HG03196 (cell line): ENCODE measurements around the gene CPEB4.
A peak's percentile ranks its signal among the peaks of the same experiment; 100 is the strongest.

Experiments
- ATAC-seq: cut with Tn5 transposase; IDR thresholded peaks from one replicate; pipeline ENCODE4 v1.9.1; 2021; ENCODE audit not compliant: unreplicated experiment

The CPEB4 gene

GRCh38 chr5:173887610-173888472, at the start of gene CPEB4:
TSS of gene CPEB4 (plus strand) at chr5:173888349. CDS start at chr5:173889734, 1,385 bp downstream.
- ATAC-seq: peak; percentile 96

- ATAC-seq: no peak
These were observed 48.9 kb upstream of the CPEB4 start for GRCh38 chr5:173839117-173839713.

GRCh38 chr5:173840111-173840983, 47.8 kb upstream of the CPEB4 start:
- ATAC-seq: no peak

GRCh38 chr5:173841710-173842109, 46.4 kb upstream of the CPEB4 start:
- no peak for ATAC-seq

GRCh38 chr5:173843794-173844193, 44.4 kb upstream of the CPEB4 start:
- ATAC-seq: no peak

- ATAC-seq: no peak
These were observed 42.8 kb upstream of the CPEB4 start for GRCh38 chr5:173845321-173845720.

- ATAC-seq: no peak
These were observed 41.1 kb upstream of the CPEB4 start for GRCh38 chr5:173846929-173847501.

- no peak for ATAC-seq
These were observed 39.1 kb upstream of the CPEB4 start for GRCh38 chr5:173848986-173849596.

GRCh38 chr5:173849908-173850307, 38.2 kb upstream of the CPEB4 start:
- no peak for ATAC-seq

GRCh38 chr5:173850659-173851058, 37.5 kb upstream of the CPEB4 start:
- no peak for ATAC-seq

GRCh38 chr5:173851595-173852243, 36.4 kb upstream of the CPEB4 start:
- ATAC-seq: no peak

GRCh38 chr5:173852790-173853359, 35.3 kb upstream of the CPEB4 start:
- no peak for ATAC-seq

GRCh38 chr5:173853370-173854131, 34.6 kb upstream of the CPEB4 start:
- no peak for ATAC-seq

- no peak for ATAC-seq
These were observed 32.8 kb upstream of the CPEB4 start for GRCh38 chr5:173855162-173855994.

GRCh38 chr5:173855995-173856656, 32.0 kb upstream of the CPEB4 start:
- no peak for ATAC-seq

GRCh38 chr5:173857234-173857633, 30.9 kb upstream of the CPEB4 start:
- no peak for ATAC-seq

- no peak for ATAC-seq
These were observed 30.0 kb upstream of the CPEB4 start for GRCh38 chr5:173858021-173858669.
